Measurements from ENCODE around the gene OSBPL10. TPM values are rescaled to one million over a fixed set of nuclear protein-coding genes. Genes with fewer than 3 reads are reported as not detected.

Gene OSBPL10
- total and polyA plus RNA-seq, 7 donors, result 2.3 to 77.7 (median 8.5) TPM

DNA sequence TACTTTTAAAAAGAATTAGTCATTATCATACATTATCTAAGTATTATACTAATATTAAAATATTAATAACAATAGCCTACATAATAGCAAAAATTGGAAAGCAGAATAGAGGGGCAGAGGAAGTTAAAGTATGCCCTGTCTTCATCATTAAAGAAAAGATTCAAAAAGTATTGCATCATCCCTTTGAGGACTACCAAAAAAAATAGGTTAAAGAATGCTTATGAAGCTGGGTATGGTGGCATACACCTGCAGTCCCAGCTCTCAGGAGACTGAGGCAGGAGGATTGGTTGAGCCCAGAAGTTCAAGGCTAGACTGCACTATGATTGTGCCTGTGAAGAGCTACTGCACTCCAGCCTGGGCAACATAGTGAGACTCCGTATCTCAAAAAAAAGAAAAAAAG is 240.7 kb downstream of the OSBPL10 start:
- no peak overlapping the region for H3K4me3 ChIP-seq
- no peaks in the 10 kb centered on the region for H3K9me3 ChIP-seq
- WGBS, 2 donors, result 95% methylated on average over 1 of the region's 1 CpG
- H3K4me1 ChIP-seq, result peaks cover 0 to 9% (median 5%) of the 10 kb centered on the region in 4 donors
- no peaks in the 10 kb centered on the region for H3K27me3 ChIP-seq
- H3K36me3 ChIP-seq, result no peaks in the 10 kb centered on the region
- DNase-seq, result no peak
- intact Hi-C loops (cut with DNase I), result no loop called here
- TF ChIP-seq, protein P1, sequence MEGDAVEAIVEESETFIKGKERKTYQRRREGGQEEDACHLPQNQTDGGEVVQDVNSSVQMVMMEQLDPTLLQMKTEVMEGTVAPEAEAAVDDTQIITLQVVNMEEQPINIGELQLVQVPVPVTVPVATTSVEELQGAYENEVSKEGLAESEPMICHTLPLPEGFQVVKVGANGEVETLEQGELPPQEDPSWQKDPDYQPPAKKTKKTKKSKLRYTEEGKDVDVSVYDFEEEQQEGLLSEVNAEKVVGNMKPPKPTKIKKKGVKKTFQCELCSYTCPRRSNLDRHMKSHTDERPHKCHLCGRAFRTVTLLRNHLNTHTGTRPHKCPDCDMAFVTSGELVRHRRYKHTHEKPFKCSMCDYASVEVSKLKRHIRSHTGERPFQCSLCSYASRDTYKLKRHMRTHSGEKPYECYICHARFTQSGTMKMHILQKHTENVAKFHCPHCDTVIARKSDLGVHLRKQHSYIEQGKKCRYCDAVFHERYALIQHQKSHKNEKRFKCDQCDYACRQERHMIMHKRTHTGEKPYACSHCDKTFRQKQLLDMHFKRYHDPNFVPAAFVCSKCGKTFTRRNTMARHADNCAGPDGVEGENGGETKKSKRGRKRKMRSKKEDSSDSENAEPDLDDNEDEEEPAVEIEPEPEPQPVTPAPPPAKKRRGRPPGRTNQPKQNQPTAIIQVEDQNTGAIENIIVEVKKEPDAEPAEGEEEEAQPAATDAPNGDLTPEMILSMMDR (IDR thresholded peaks at IDR 0.05), result no peak
- TF ChIP-seq EP300 (IDR thresholded peaks at IDR 0.05), result no peak
- no peak for TF ChIP-seq POLR2A (IDR thresholded peaks at IDR 0.05)
- no peak for TF ChIP-seq POLR2AphosphoS5 (IDR thresholded peaks at IDR 0.05)
- no peak overlapping the region for H3K27ac ChIP-seq

DNA sequence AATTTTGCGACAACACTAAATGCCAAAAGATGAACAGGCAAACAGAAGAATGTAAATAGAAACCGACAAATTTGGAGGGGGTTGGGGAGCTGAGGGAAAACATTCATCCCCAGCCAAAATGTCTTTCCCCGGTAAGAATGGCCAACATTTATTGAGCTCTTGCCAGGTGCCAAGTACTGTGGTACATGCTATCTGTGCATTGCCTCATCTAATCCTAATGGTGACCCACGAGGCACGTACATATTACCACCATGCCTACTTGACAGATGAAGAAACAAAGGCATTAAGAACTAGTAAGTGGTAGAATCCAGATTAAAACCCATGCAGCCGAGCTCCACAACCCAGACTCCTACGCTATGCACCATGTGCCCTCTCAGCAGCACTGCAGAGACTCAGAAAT is 242.7 kb downstream of the OSBPL10 start:
- intact Hi-C loops (cut with DNase I), result no loop called here
- Histone ChIP-seq H3K9me3 (no peaks in the 10 kb centered on the region), H3K27me3 (no peaks in the 10 kb centered on the region), H3K4me3 (no peak overlapping the region), H3K36me3 (no peaks in the 10 kb centered on the region), H3K27ac (no peak overlapping the region), H3K4me1 (peaks cover 0 to 17% (median 9%) of the 10 kb centered on the region in 4 donors)
- 77 to 88% methylated on average over 7 of the region's 7 CpGs for WGBS, 2 donors
- no peak for DNase-seq
- TF ChIP-seq EP300 (IDR thresholded peaks at IDR 0.05) (no peak), POLR2AphosphoS5 (IDR thresholded peaks at IDR 0.05) (no peak), POLR2A (IDR thresholded peaks at IDR 0.05) (no peak)
- TF ChIP-seq, protein P1 (IDR thresholded peaks at IDR 0.05), result no peak

DNA sequence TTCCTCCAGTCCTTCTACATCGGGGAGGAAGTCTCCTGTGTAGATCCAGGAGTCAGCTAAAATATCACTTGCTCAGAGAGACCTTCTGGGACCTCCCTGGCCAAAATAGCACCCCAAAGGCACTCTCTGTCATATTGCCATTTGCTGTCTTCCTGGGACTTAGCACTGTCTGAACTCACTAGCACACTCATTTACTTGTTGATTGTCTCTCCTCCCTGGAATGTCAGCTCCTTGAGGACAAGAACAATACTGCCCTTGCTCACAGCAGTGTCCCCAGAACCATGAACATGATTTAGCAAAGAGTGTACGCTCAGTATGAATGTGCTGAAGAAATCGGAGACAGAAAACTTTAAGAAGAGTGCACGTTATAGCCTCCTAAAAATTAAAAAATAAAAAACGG is 245.4 kb downstream of the OSBPL10 start:
- no peak overlapping the region for H3K27ac ChIP-seq
- H3K9me3 ChIP-seq, result no peaks in the 10 kb centered on the region
- no peaks in the 10 kb centered on the region for H3K27me3 ChIP-seq
- intact Hi-C loops (cut with DNase I), result no loop called here
- WGBS, 2 donors, result 94% methylated on average over 5 of the region's 5 CpGs
- H3K36me3 ChIP-seq, result no peaks in the 10 kb centered on the region
- peaks cover 0 to 22% (median 14%) of the 10 kb centered on the region in 4 donors for H3K4me1 ChIP-seq
- H3K4me3 ChIP-seq, result no peak overlapping the region
- no peak for DNase-seq
- TF ChIP-seq EP300 (IDR thresholded peaks at IDR 0.05) (no peak), POLR2AphosphoS5 (IDR thresholded peaks at IDR 0.05) (no peak), POLR2A (IDR thresholded peaks at IDR 0.05) (no peak)

DNA sequence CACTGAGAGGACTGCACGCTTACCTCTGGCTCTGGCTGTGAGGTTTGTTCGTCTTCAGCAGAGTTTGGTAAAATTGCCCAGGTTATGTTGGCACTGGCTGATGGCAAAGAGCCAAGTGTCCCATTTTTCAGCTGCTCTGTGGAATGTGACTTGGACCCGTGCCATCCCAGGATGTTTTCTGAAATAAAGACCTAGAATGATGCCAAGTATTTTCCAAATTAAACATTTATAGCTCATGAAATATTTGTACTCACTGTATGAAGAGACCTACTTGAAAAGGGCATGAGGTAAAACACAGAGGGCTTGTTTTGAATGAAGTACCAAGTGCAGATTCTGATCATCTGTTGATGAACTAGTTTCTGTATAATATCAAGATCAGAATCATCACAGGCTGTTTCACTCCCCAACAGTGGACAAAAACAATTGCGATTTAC is 247.8 kb downstream of the OSBPL10 start:
- peaks cover 0 to 17% (median 11%) of the 10 kb centered on the region in 4 donors for H3K4me1 ChIP-seq
- H3K27me3 ChIP-seq, result no peaks in the 10 kb centered on the region
- WGBS, 2 donors, result 76 to 86% methylated on average over 4 of the region's 4 CpGs
- H3K4me3 ChIP-seq, result no peak overlapping the region
- H3K9me3 ChIP-seq, result no peaks in the 10 kb centered on the region
- TF ChIP-seq POLR2AphosphoS5 (IDR thresholded peaks at IDR 0.05), result no peak
- DNase-seq, result no peak
- no peak overlapping the region for H3K27ac ChIP-seq
- H3K36me3 ChIP-seq, result no peaks in the 10 kb centered on the region
- intact Hi-C loops (cut with DNase I), result no loop called here

DNA sequence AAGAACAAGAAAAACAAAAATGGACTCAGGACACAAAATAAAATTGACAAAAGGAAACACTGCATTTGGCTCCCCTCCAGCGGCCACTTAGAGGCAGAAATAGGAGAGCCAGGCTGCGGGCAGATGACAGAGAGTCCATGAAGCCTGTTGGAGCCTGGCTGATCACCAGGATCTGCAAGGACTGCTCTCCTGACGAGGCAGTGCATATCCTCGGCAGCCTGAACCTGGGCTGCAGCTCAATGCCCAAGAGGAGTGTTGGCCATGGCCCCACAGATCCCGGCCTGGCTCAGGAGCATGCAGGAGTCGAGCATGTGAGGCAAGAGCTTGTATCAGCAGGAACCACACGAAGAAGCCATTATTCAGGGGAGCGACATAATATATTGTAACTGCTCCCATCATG is 248.5 kb downstream of the OSBPL10 start:
- DNase-seq, result no peak
- H3K27ac ChIP-seq, result no peak overlapping the region
- WGBS, 2 donors, result 92 to 96% methylated on average over 8 of the region's 8 CpGs
- no peaks in the 10 kb centered on the region for H3K9me3 ChIP-seq
- no peak for TF ChIP-seq POLR2AphosphoS5 (IDR thresholded peaks at IDR 0.05)
- TF ChIP-seq, protein P1 (IDR thresholded peaks at IDR 0.05), result no peak
- TF ChIP-seq POLR2A (IDR thresholded peaks at IDR 0.05), result no peak
- no peak for TF ChIP-seq EP300 (IDR thresholded peaks at IDR 0.05)
- H3K4me1 ChIP-seq, result peaks cover 0 to 13% (median 9%) of the 10 kb centered on the region in 4 donors
- H3K36me3 ChIP-seq, result no peaks in the 10 kb centered on the region
- intact Hi-C loops (cut with DNase I), result no loop called here
- H3K4me3 ChIP-seq, result no peak overlapping the region
- no peaks in the 10 kb centered on the region for H3K27me3 ChIP-seq

DNA sequence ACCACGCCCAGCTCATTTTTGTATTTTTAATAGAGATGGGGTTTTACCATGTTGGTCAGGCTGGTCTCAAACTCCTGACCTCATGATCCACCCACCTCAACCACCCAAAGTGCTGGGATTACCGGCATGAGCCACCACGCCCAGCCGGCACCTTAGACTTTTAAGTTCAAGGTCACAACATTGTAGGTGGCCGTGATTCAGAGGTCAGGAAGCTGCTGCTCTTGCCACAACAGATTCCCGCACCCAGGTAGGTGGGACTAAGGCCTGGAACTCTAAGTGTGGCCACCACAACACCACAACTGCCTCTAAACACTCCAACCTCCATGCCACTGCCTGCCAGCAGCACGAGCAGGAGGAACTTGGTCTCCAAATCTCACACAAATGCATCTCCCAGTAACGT is 251.5 kb downstream of the OSBPL10 start:
- H3K4me3 ChIP-seq, result no peak overlapping the region
- TF ChIP-seq POLR2A (IDR thresholded peaks at IDR 0.05) (no peak), EP300 (IDR thresholded peaks at IDR 0.05) (no peak), POLR2AphosphoS5 (IDR thresholded peaks at IDR 0.05) (no peak)
- TF ChIP-seq, protein P1 (IDR thresholded peaks at IDR 0.05), result no peak
- WGBS, 2 donors, result 78 to 86% methylated on average over 8 of the region's 8 CpGs

More for the DNA sequence above, 251.5 kb downstream of the OSBPL10 start:
- H3K36me3 ChIP-seq, result no peaks in the 10 kb centered on the region
- peaks cover 0 to 13% (median 9%) of the 10 kb centered on the region in 4 donors for H3K4me1 ChIP-seq
- intact Hi-C loops (cut with DNase I), result no loop called here
- H3K27me3 ChIP-seq, result no peaks in the 10 kb centered on the region
- DNase-seq, result no peak
- no peak overlapping the region for H3K27ac ChIP-seq
- H3K9me3 ChIP-seq, result no peaks in the 10 kb centered on the region
